Breast epithelium (tissue), 3 donors: Measurements from ENCODE around the gene DUOX2.
"Not testable (repeated sequence)": the region's sequence is repeated elsewhere in the genome, so short reads cannot be mapped to it uniquely, and the experiment has no call there.

Experiments used
- CTCF ChIP-seq, 3 donors: fragments of 450-650 bp; IDR thresholded peaks; one replicate each; pipeline ENCODE4 v1.5.1; 2016 to 2017; ENCODE audit warnings: antibody characterized with exemption in 3 of 3, mild to moderate bottlenecking in 3 of 3, moderate library complexity in 3 of 3
- POLR2A ChIP-seq: fragments of 450-650 bp; IDR thresholded peaks from one replicate; pipeline ENCODE4 v1.6.1; 2016; ENCODE audit warnings: antibody characterized with exemption, mild to moderate bottlenecking, moderate library complexity

- TF ChIP-seq CTCF (IDR thresholded peaks at IDR 0.05); POLR2A: not testable (repeated sequence)
Observed at GRCh38 chr15:45044270-45044669, 69.7 kb downstream of the DUOX2 start.
